ENCODE results near the gene SIRT6. TPM values are rescaled to one million over a fixed set of nuclear protein-coding genes. Genes with fewer than 3 reads are reported as not detected.

SIRT6 gene
- total and polyA plus RNA-seq, 2 donors (not counting 1 experiment from before 2014, with no cell fraction given), result 27.8 to 82.2 TPM

GRCh38 chr19:4215807-4216206 lies 33.4 kb upstream of the SIRT6 start:
- no peak overlapping the region for H3K9ac ChIP-seq (ENCODE audit: low read length)
- no peak overlapping the region for H3K4me3 ChIP-seq (ENCODE audit: control extremely low read depth in 1 of 5, extremely low read depth in 1 of 5, insufficient read depth in 1 of 5, low read depth in 2 of 5, low read length in 4 of 5)
- POLR2A ChIA-PET, result no interaction called here
- Mint-ChIP-seq H3K27ac (no peak overlapping the region), H3K27me3 (no peaks in the 10 kb centered on the region), H3K4me3 (no peak overlapping the region), H3K4me1 (peaks cover 10% of the 10 kb centered on the region), H3K9me3 (ENCODE audit: insufficient read depth) (no peaks in the 10 kb centered on the region)
- no peak overlapping the region for H3K27ac ChIP-seq (ENCODE audit: low read length in 2 of 2)
- no peak overlapping the region for H2AFZ ChIP-seq (ENCODE audit: insufficient read depth, low read depth, low read length, poor library complexity, severe bottlenecking)
- H3K27me3 ChIP-seq (replicated peaks in 1 of 4; ENCODE audit: control extremely low read depth in 1 of 4, control insufficient read depth in 3 of 4, insufficient read depth in 4 of 4, low read length in 3 of 4), result peaks cover 0 to 5% (median 0%) of the 10 kb centered on the region in 4 experiments
- no peaks in the 10 kb centered on the region for H3K79me2 ChIP-seq (ENCODE audit: control insufficient read depth, insufficient read depth, low read length)
- ATAC-seq (ENCODE audit: low read depth), result no peak
- WGBS (ENCODE audit: insufficient coverage), result 89% methylated on average over 1 of the region's 10 CpGs
- CTCF ChIA-PET, result no interaction called here
- no peak for DNase-seq
- no peak for TF ChIP-seq EZH2 (IDR thresholded peaks at IDR 0.05; ENCODE audit: borderline replicate concordance, insufficient read depth, low read depth, low read length, poor library complexity, severe bottlenecking)
- no peak for TF ChIP-seq CTCF (IDR thresholded peaks at IDR 0.05)
- no peaks in the 10 kb centered on the region for H4K20me1 ChIP-seq (ENCODE audit: control insufficient read depth, insufficient read depth, low read length, poor library complexity, severe bottlenecking)
- no peaks in the 10 kb centered on the region for H3K36me3 ChIP-seq (replicated peaks in 1 of 2; ENCODE audit: control extremely low read depth in 1 of 2, control insufficient read depth in 1 of 2, extremely low read depth in 1 of 2, insufficient read depth in 2 of 2, low read length in 1 of 2)
- peaks cover 0 to 15% (median 3%) of the 10 kb centered on the region in 3 donors for H3K9me3 ChIP-seq (ENCODE audit: control extremely low read depth in 1 of 3, control insufficient read depth in 2 of 3, insufficient read depth in 1 of 3, low read length in 2 of 3)
- intact Hi-C loops (cut with micrococcal nuclease), result no loop called here
- no peak overlapping the region for H3K4me2 ChIP-seq (replicated peaks; ENCODE audit: low read depth, low read length, poor library complexity, severe bottlenecking)
- peaks cover 0 to 15% of the 10 kb centered on the region in 2 donors for H3K4me1 ChIP-seq (ENCODE audit: control insufficient read depth in 2 of 2, insufficient read depth in 2 of 2, low read length in 2 of 2)

- H3K4me3 ChIP-seq (ENCODE audit: control extremely low read depth in 1 of 5, extremely low read depth in 1 of 5, insufficient read depth in 1 of 5, low read depth in 2 of 5, low read length in 4 of 5), result no peak overlapping the region
- H3K9ac ChIP-seq (ENCODE audit: low read length), result no peak overlapping the region
- no peak overlapping the region for H3K27ac ChIP-seq (ENCODE audit: low read length in 2 of 2)
- peaks cover 0 to 12% (median 0%) of the 10 kb centered on the region in 4 experiments for H3K27me3 ChIP-seq (replicated peaks in 1 of 4; ENCODE audit: control extremely low read depth in 1 of 4, control insufficient read depth in 3 of 4, insufficient read depth in 4 of 4, low read length in 3 of 4)
- WGBS (ENCODE audit: insufficient coverage), result 66% methylated on average over 2 of the region's 3 CpGs
- ChIA-PET CTCF (no interaction called here), POLR2A (no interaction called here)
- ATAC-seq (ENCODE audit: low read depth), result no peak
- H3K79me2 ChIP-seq (ENCODE audit: control insufficient read depth, insufficient read depth, low read length), result no peaks in the 10 kb centered on the region
- TF ChIP-seq CTCF (IDR thresholded peaks at IDR 0.05) (no peak), EZH2 (IDR thresholded peaks at IDR 0.05; ENCODE audit: borderline replicate concordance, insufficient read depth, low read depth, low read length, poor library complexity, severe bottlenecking) (no peak)
- no peak overlapping the region for H3K4me2 ChIP-seq (replicated peaks; ENCODE audit: low read depth, low read length, poor library complexity, severe bottlenecking)
- peaks cover 0 to 15% (median 3%) of the 10 kb centered on the region in 3 donors for H3K9me3 ChIP-seq (ENCODE audit: control extremely low read depth in 1 of 3, control insufficient read depth in 2 of 3, insufficient read depth in 1 of 3, low read length in 2 of 3)
- H3K27ac Mint-ChIP-seq, result no peak overlapping the region
- H2AFZ ChIP-seq (ENCODE audit: insufficient read depth, low read depth, low read length, poor library complexity, severe bottlenecking), result no peak overlapping the region
- no peak overlapping the region for H3K4me3 Mint-ChIP-seq
- no peaks in the 10 kb centered on the region for H4K20me1 ChIP-seq (ENCODE audit: control insufficient read depth, insufficient read depth, low read length, poor library complexity, severe bottlenecking)
- no peak for DNase-seq
- intact Hi-C loops (cut with micrococcal nuclease), result no loop called here
- no peaks in the 10 kb centered on the region for H3K9me3 Mint-ChIP-seq (ENCODE audit: insufficient read depth)
- H3K4me1 ChIP-seq (ENCODE audit: control insufficient read depth in 2 of 2, insufficient read depth in 2 of 2, low read length in 2 of 2), result peaks cover 0 to 15% of the 10 kb centered on the region in 2 donors
- no peaks in the 10 kb centered on the region for H3K27me3 Mint-ChIP-seq
- no peaks in the 10 kb centered on the region for H3K36me3 ChIP-seq (replicated peaks in 1 of 2; ENCODE audit: control extremely low read depth in 1 of 2, control insufficient read depth in 1 of 2, extremely low read depth in 1 of 2, insufficient read depth in 2 of 2, low read length in 1 of 2)
- H3K4me1 Mint-ChIP-seq, result peaks cover 10% of the 10 kb centered on the region
These were observed 30.8 kb upstream of the SIRT6 start for GRCh38 chr19:4213116-4213515.
